Transverse colon (tissue), 4 donors: ENCODE results near the gene ZNF275.
"Not testable (repeated sequence)": the region's sequence is repeated elsewhere in the genome, so short reads cannot be mapped to it uniquely, and the experiment has no call there.

Experiments
- CTCF ChIP-seq, 5 experiments: fragments of 200-600 bp in 3 of 5; fragments of 450-650 bp in 2 of 5; sonication (generic) in 3 of 5; IDR thresholded peaks; 1 replicate in 2 of 5; 2 replicates in 3 of 5; pipeline ENCODE4 v1.5.1; 2016 to 2017; ENCODE audit warnings: antibody characterized with exemption in 5 of 5, inconsistent platforms in 3 of 5, mild to moderate bottlenecking in 2 of 5, moderate library complexity in 1 of 5
- EP300 ChIP-seq: sonication (generic); formaldehyde crosslinking; IDR thresholded peaks from one replicate; pipeline ENCODE4 v1.6.1; 2017; ENCODE audit warnings: antibody characterized with exemption, low read depth
- POLR2A ChIP-seq: fragments of 450-650 bp; IDR thresholded peaks from one replicate; pipeline ENCODE4 v1.6.1; 2016; ENCODE audit warnings: antibody characterized with exemption, mild to moderate bottlenecking, moderate library complexity
- POLR2AphosphoS5 ChIP-seq, 3 donors: sonication (generic); formaldehyde crosslinking; IDR thresholded peaks; one replicate each; pipeline ENCODE4 v1.6.1; 2016; ENCODE audit warnings: antibody characterized with exemption in 3 of 3

GRCh38 chrX:153293485-153294071, 40.4 kb upstream of the ZNF275 start:
- TF ChIP-seq EP300; POLR2A; CTCF (IDR thresholded peaks at IDR 0.05); POLR2AphosphoS5 (IDR thresholded peaks at IDR 0.05): not testable (repeated sequence)
